Panc1 (cell line): ENCODE data around the gene NRG2. TPM values are rescaled to one million over a fixed set of nuclear protein-coding genes. Genes with fewer than 3 reads are reported as not detected.
A peak's percentile ranks its signal among the peaks of the same experiment; 100 is the strongest.

Source experiments
- ATAC-seq: fragments of 200-7000 bp; cut with Tn5 transposase; 2 replicates; pipeline ENCODE4 v1.9.1; 2020; ENCODE audit warnings: mild to moderate bottlenecking, moderate library complexity
- BruUV-seq: library from RNA; stranded (reverse); fragments of 400-500 nt; replicated peaks from 2 replicates; lab custom pipeline; 2021; lab: Mats Ljungman, UMichigan
- CTCF ChIA-PET: fragments of 300-600 bp; sonication (Branson Sonifier 250); formaldehyde crosslinking; loops from one replicate; lab custom pipeline; 2022; ENCODE audit warnings: antibody characterized with exemption; lab: Charles Lee
- POLR2A ChIA-PET: fragments of 300-600 bp; sonication (Branson Sonifier 250); formaldehyde crosslinking; loops from one replicate; lab custom pipeline; 2022; ENCODE audit warnings: antibody characterized with exemption; lab: Charles Lee
- DNase-seq: peaks from one replicate; pipeline ENCODE4 v3.0.0-alpha.2; 2010; ENCODE audit warnings: low read depth, low spot score
- H3K27ac ChIP-seq: 2 replicates; pipeline ENCODE4 v1.5.1; 2011; ENCODE audit warnings: mild to moderate bottlenecking, low read length, inconsistent platforms
- H3K27me3 ChIP-seq: fragments of 200-500 bp; sonication (Bioruptor generic); 2 replicates; pipeline ENCODE4 v1.6.0; 2014; ENCODE audit warnings: low read length, inconsistent platforms; ENCODE audit not compliant: control insufficient read depth, insufficient read depth
- H3K36me3 ChIP-seq: fragments of 200-500 bp; sonication (Bioruptor generic); 2 replicates; pipeline ENCODE4 v1.5.1; 2014; ENCODE audit warnings: inconsistent platforms, mild to moderate bottlenecking, low read length, moderate library complexity; ENCODE audit not compliant: control insufficient read depth, insufficient read depth
- H3K4me1 ChIP-seq: 2 replicates; pipeline ENCODE4 v1.5.1; 2011; ENCODE audit warnings: inconsistent platforms, mild to moderate bottlenecking, low read length, moderate library complexity; ENCODE audit not compliant: control insufficient read depth, insufficient read depth
- H3K4me3 ChIP-seq, 2 experiments: 2 replicates each; pipeline ENCODE4 v1.5.1; 2011 to 2012; ENCODE audit warnings: low read depth in 2 of 2, low read length in 2 of 2, mild to moderate bottlenecking in 2 of 2, inconsistent platforms in 1 of 2, moderate library complexity in 1 of 2
- H3K9me3 ChIP-seq: fragments of 200-500 bp; sonication (Bioruptor generic); 2 replicates; pipeline ENCODE4 v1.5.1; 2014; ENCODE audit warnings: low read depth, mild to moderate bottlenecking, inconsistent platforms, low read length, moderate library complexity; ENCODE audit not compliant: control insufficient read depth, insufficient read depth
- CTCF ChIP-seq: fragments of 450-650 bp; IDR thresholded peaks from 2 replicates; pipeline ENCODE4 v1.5.1; 2017; ENCODE audit warnings: mild to moderate bottlenecking
- POLR2AphosphoS5 ChIP-seq: IDR thresholded peaks from 2 replicates; pipeline ENCODE4 v1.6.1; 2012; ENCODE audit warnings: mild to moderate bottlenecking, low read depth, low read length, moderate library complexity
- REST ChIP-seq, 2 experiments: IDR thresholded peaks; 2 replicates each; pipeline ENCODE4 v1.6.1; 2011 to 2012; ENCODE audit warnings: low read depth in 2 of 2, control low read depth in 1 of 2, low read length in 1 of 2, mild to moderate bottlenecking in 1 of 2, moderate library complexity in 1 of 2; ENCODE audit not compliant: insufficient read depth in 1 of 2
- SIN3A ChIP-seq: IDR thresholded peaks from 2 replicates; pipeline ENCODE4 v1.6.1; 2012; ENCODE audit warnings: low read depth, mild to moderate bottlenecking, low read length, moderate library complexity, borderline replicate concordance; ENCODE audit not compliant: insufficient read depth
- TCF7L2 ChIP-seq: IDR thresholded peaks from 2 replicates; pipeline ENCODE4 v1.6.1; 2011; ENCODE audit warnings: mild to moderate bottlenecking, low read depth, low read length, inconsistent platforms
- in situ Hi-C: cut with HindIII; loops from 2 replicates; pipeline ENCODE4 v1.10.0; 2016; ENCODE audit warnings: low sequenced_read_pairs, low pct_unique_long_range_greater_than_20kb
- intact Hi-C: fragments of 100-400 bp; cut with micrococcal nuclease; formaldehyde crosslinking; loops from one replicate; pipeline ENCODE4 v1.10.0; 2022; ENCODE audit not compliant: unreplicated experiment
- total RNA-seq: library from RNA; stranded (reverse); gene quantifications from one replicate; pipeline ENCODE4 v1.2.1, GENCODE V29; 2021; ENCODE audit not compliant: unreplicated experiment

Gene NRG2
- total RNA-seq, 1 experiment from 2014 or later = 20.2 TPM

- CTCF ChIA-PET = interaction anchor here (0.8 kb wide), 1 partner anchor 86 kb away, joined by 4 read pairs; no protein-coding TSS in a partner anchor
- no peak for DNase-seq
Measured at GRCh38 chr5:139849942-139850341, 193.2 kb downstream of the NRG2 start.

GRCh38 chr5:139849501-139849900, 193.6 kb downstream of the NRG2 start:
- ChIA-PET CTCF (interaction anchor here (0.7 to 0.8 kb wide), 2 partner anchors 15 to 86 kb away, joined by 3 to 4 read pairs; no protein-coding TSS in a partner anchor), POLR2A (no interaction called here)
- Histone ChIP-seq H3K36me3 (no peaks in the 10 kb centered on the region), H3K27me3 (no peaks in the 10 kb centered on the region), H3K9me3 (no peaks in the 10 kb centered on the region), H3K4me3 (no peak overlapping the region), H3K4me1 (no peaks in the 10 kb centered on the region), H3K27ac (no peak overlapping the region)
- DNase-seq = no peak
- BruUV-seq = no TSS peak
- intact Hi-C loops = no loop called here
- no peak for ATAC-seq
- in situ Hi-C loops = no loop called here
- TF ChIP-seq CTCF = no peak

More at GRCh38 chr5:139849942-139850341, 193.2 kb downstream of the NRG2 start:
- Histone ChIP-seq H3K4me3 (no peak overlapping the region), H3K9me3 (no peaks in the 10 kb centered on the region), H3K27ac (no peak overlapping the region), H3K27me3 (no peaks in the 10 kb centered on the region), H3K36me3 (no peaks in the 10 kb centered on the region), H3K4me1 (no peaks in the 10 kb centered on the region)
- no TSS peak for BruUV-seq
- in situ Hi-C loops = no loop called here
- POLR2A ChIA-PET = no interaction called here
- ATAC-seq = peak; percentile 12; the same call in 1 of the 2 replicates
- TF ChIP-seq SIN3A = no peak
- intact Hi-C loops = no loop called here

GRCh38 chr5:139848508-139849100, 194.5 kb downstream of the NRG2 start:
- H3K9me3 ChIP-seq = no peaks in the 10 kb centered on the region
- H3K27me3 ChIP-seq = no peaks in the 10 kb centered on the region
- intact Hi-C loops (no loop called here), in situ Hi-C loops (no loop called here)
- ChIA-PET POLR2A (no interaction called here), CTCF (no interaction called here)
- no peaks in the 10 kb centered on the region for H3K4me1 ChIP-seq
- no peaks in the 10 kb centered on the region for H3K36me3 ChIP-seq
- no peak overlapping the region for H3K27ac ChIP-seq
- no peak for ATAC-seq
- TF ChIP-seq POLR2AphosphoS5 (no peak), CTCF (no peak), TCF7L2 (no peak), REST (IDR thresholded peaks at IDR 0.05; ENCODE audit: insufficient read depth in 1 of 2, low read depth in 2 of 2, low read length in 1 of 2) (no peak), SIN3A (no peak)
- peak overlapping the region in 1 of 2 experiments; percentile 6; a peak in 1 of 4 replicates for H3K4me3 ChIP-seq
- no peak for DNase-seq
- BruUV-seq = no TSS peak
